IMR-90 (cell line): ENCODE data around the gene CYB5R2. TPM values are rescaled to one million over a fixed set of nuclear protein-coding genes. Genes with fewer than 3 reads are reported as not detected.

Experiments
- ATAC-seq: fragments of 200-7000 bp; cut with Tn5 transposase; 2 replicates; pipeline ENCODE4 v1.9.1; 2020; ENCODE audit warnings: low read depth, mild to moderate bottlenecking, moderate library complexity
- BruUV-seq: library from RNA; stranded (reverse); fragments of 400-500 nt; replicated peaks from 2 replicates; lab custom pipeline; 2021; lab: Mats Ljungman, UMichigan
- CTCF ChIA-PET: fragments of 300-600 bp; formaldehyde crosslinking; extraction: SDS; loops from one replicate; lab custom pipeline; 2021; ENCODE audit warnings: antibody characterized with exemption; lab: Yijun Ruan, JAX
- POLR2A ChIA-PET: fragments of 300-600 bp; sonication (Branson Sonifier 250); formaldehyde crosslinking; loops from one replicate; lab custom pipeline; 2022; ENCODE audit warnings: antibody characterized with exemption; ENCODE audit not compliant: unreplicated experiment; lab: Charles Lee
- DNase-seq: peaks from one replicate; pipeline ENCODE4 v3.0.0; 2013
- H2AFZ ChIP-seq: replicated peaks from 2 replicates; pipeline ENCODE3; 2013; ENCODE audit warnings: low read length, mild to moderate bottlenecking; ENCODE audit not compliant: poor library complexity
- H2AK5ac ChIP-seq: 2 replicates; pipeline ENCODE4 v1.6.1; 2013; ENCODE audit warnings: low read depth, low read length, inconsistent platforms
- H2AK9ac ChIP-seq: replicated peaks from 2 replicates; pipeline ENCODE3; 2013; ENCODE audit warnings: mild to moderate bottlenecking, low read depth, low read length, moderate library complexity; ENCODE audit not compliant: poor library complexity
- H2BK120ac ChIP-seq: 2 replicates; pipeline ENCODE4 v1.6.1; 2013; ENCODE audit warnings: low read depth, low read length, inconsistent platforms
- H2BK15ac ChIP-seq: 3 replicates; pipeline ENCODE4 v1.6.1; 2013; ENCODE audit warnings: low read depth, low read length, inconsistent platforms
- H2BK20ac ChIP-seq: 2 replicates; pipeline ENCODE4 v1.6.1; 2013; ENCODE audit warnings: low read depth, mild to moderate bottlenecking, inconsistent platforms, low read length, moderate library complexity
- H2BK5ac ChIP-seq: 2 replicates; pipeline ENCODE4 v1.6.1; 2013; ENCODE audit warnings: mild to moderate bottlenecking, low read depth, low read length, inconsistent platforms; ENCODE audit not compliant: poor library complexity, severe bottlenecking
- H3K14ac ChIP-seq: replicated peaks from 2 replicates; pipeline ENCODE4 v1.6.1; 2013; ENCODE audit warnings: low read depth, low read length, inconsistent platforms
- H3K18ac ChIP-seq: 2 replicates; pipeline ENCODE4 v1.6.1; 2013; ENCODE audit warnings: low read depth, low read length, control low read depth
- H3K23ac ChIP-seq: 2 replicates; pipeline ENCODE4 v1.6.1; 2013; ENCODE audit warnings: low read depth, low read length, inconsistent platforms
- H3K27ac ChIP-seq: 2 replicates; pipeline ENCODE4 v1.5.1; 2013; ENCODE audit warnings: mild to moderate bottlenecking, control low read depth, low read length; ENCODE audit not compliant: insufficient read depth
- H3K27me3 ChIP-seq: 2 replicates; pipeline ENCODE4 v1.6.1; 2013; ENCODE audit warnings: low read length; ENCODE audit not compliant: control insufficient read depth, insufficient read depth
- H3K36me3 ChIP-seq: 2 replicates; pipeline ENCODE4 v1.6.1; 2013; ENCODE audit warnings: low read length, mixed read lengths; ENCODE audit not compliant: control insufficient read depth, insufficient read depth
- H3K4ac ChIP-seq: 2 replicates; pipeline ENCODE4 v1.6.1; 2013; ENCODE audit warnings: low read depth, low read length, inconsistent platforms
- H3K4me1 ChIP-seq: 2 replicates; pipeline ENCODE4 v1.6.1; 2013; ENCODE audit warnings: low read length, mixed read lengths; ENCODE audit not compliant: control insufficient read depth, insufficient read depth
- H3K4me2 ChIP-seq: 2 replicates; pipeline ENCODE4 v1.6.1; 2013; ENCODE audit warnings: low read depth, mild to moderate bottlenecking, control low read depth, low read length, moderate library complexity
- H3K4me3 ChIP-seq: 2 replicates; pipeline ENCODE4 v1.5.1; 2013; ENCODE audit warnings: low read depth, mild to moderate bottlenecking, control low read depth, low read length, moderate library complexity; ENCODE audit not compliant: insufficient read depth
- H3K56ac ChIP-seq: 2 replicates; pipeline ENCODE4 v1.6.1; 2013; ENCODE audit warnings: low read length, inconsistent platforms; ENCODE audit not compliant: insufficient read depth; ENCODE audit errors: extremely low read depth
- H3K79me1 ChIP-seq, 2 experiments: 2 replicates each; pipeline ENCODE4 v1.6.1; 2013; ENCODE audit warnings: low read length in 2 of 2, inconsistent platforms in 1 of 2, low read depth in 1 of 2
- H3K9ac ChIP-seq: 2 replicates; pipeline ENCODE4 v1.6.1; 2013; ENCODE audit warnings: low read depth, low read length, control low read depth
- H3K9me1 ChIP-seq: 2 replicates; pipeline ENCODE4 v1.6.1; 2013; ENCODE audit warnings: low read length, inconsistent platforms; ENCODE audit not compliant: insufficient read depth
- H3K9me3 ChIP-seq: 2 replicates; pipeline ENCODE4 v1.6.1; 2013; ENCODE audit warnings: low read length; ENCODE audit not compliant: control insufficient read depth, insufficient read depth
- H4K20me1 ChIP-seq: 2 replicates; pipeline ENCODE4 v1.6.1; 2013; ENCODE audit warnings: low read length, inconsistent platforms; ENCODE audit not compliant: insufficient read depth
- H4K5ac ChIP-seq: 2 replicates; pipeline ENCODE4 v1.6.1; 2013; ENCODE audit warnings: mild to moderate bottlenecking, low read depth, low read length, control low read depth
- H4K8ac ChIP-seq, 2 experiments: 2 replicates each; pipeline ENCODE4 v1.6.1; 2013; ENCODE audit warnings: low read depth in 2 of 2, low read length in 2 of 2, control low read depth in 1 of 2, inconsistent platforms in 1 of 2
- H4K91ac ChIP-seq: 2 replicates; pipeline ENCODE4 v1.6.1; 2013; ENCODE audit warnings: low read depth, low read length, inconsistent platforms; ENCODE audit not compliant: insufficient read depth
- FOS ChIP-seq: fragments of 150-350 bp; IDR thresholded peaks from 2 replicates; pipeline ENCODE4 v1.6.1; 2016; ENCODE audit warnings: low read depth, low read length
- WGBS, 2 experiments: methylation state at CpG; one replicate each; pipeline versions ENCODE4 v1.1.5 to v1.1.7; 2013; ENCODE audit warnings: missing lambda C conversion rate in 2 of 2; ENCODE audit not compliant: insufficient read length in 1 of 2; ENCODE audit errors: extremely low coverage in 2 of 2; 5-methylcytosine and 5-hydroxymethylcytosine counted together
- dilution Hi-C: fragments of 300-500 bp; cut with HindIII; formaldehyde crosslinking; loops from one replicate; pipeline ENCODE4 v1.14.3; 2018; ENCODE audit warnings: low sequenced_read_pairs; ENCODE audit not compliant: unreplicated experiment
- in situ Hi-C: fragments of 300-500 bp; cut with MboI; formaldehyde crosslinking; loops from 3 replicates; pipeline ENCODE4 v1.14.3; 2019; ENCODE audit warnings: low sequenced_read_pairs, inconsistent platforms, mixed read lengths
- intact Hi-C: fragments of 100-400 bp; cut with micrococcal nuclease; formaldehyde crosslinking; loops from 2 replicates; pipeline ENCODE4 v1.10.0; 2022
- polyA plus RNA-seq, 3 experiments: library from polyadenylated mRNA; depleted of rRNA; stranded (reverse); fragments of >200 nt; gene quantifications; 2 replicates each; pipeline ENCODE4 v1.2.3, GENCODE V29; 2012; ENCODE audit warnings: low replicate concordance in 1 of 3
- total RNA-seq: library from RNA; depleted of rRNA; stranded (reverse); fragments of >200 nt; gene quantifications from 2 replicates; pipeline ENCODE4 v1.2.3, GENCODE V29; 2012

The CYB5R2 gene
- total and polyA plus RNA-seq, 2 of the 4 experiments (the other 2 are of a cell fraction): 4.5 to 4.7 TPM

DNA sequence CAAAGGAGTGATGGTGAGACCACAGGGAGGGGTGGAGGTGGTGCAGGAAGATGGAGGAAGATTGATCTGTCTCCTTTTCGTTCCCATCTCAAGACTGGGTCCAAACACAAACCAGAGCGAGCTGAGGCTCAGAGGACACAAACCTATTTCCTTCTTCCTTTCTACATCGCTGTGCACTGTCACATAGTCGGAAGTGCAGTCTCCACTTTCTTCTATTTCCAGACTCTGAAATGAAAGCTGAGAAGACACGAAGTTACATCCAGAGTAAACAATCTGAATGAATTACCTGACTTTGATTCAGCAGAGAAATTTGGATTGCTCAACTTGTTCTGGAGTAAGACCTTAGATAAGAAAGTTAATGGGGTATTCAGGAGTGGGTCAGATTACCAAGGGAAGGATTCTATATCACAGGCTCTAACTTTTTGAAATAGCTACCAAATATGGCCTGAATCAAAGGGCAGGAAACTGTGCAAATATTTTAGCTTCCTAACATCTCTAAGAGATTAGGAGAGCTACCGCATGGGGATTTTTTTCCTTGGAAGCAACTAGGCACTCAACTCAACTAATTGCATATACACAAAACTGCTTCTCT lies 18.6 kb upstream of the CYB5R2 start:
- no peak overlapping the region for H3K4me2 ChIP-seq
- H4K8ac ChIP-seq: 0 out of 4 replicates have a peak overlapping the region, but pooled peaks of 1 of the 2 experiments have one; percentile 23
- H4K20me1 ChIP-seq: no peaks in the 10 kb centered on the region
- H3K27ac ChIP-seq: no peak overlapping the region
- no peak overlapping the region for H3K56ac ChIP-seq
- H2AK5ac ChIP-seq: no peak overlapping the region
- H3K79me1 ChIP-seq: no peaks in the 10 kb centered on the region
- H3K9me1 ChIP-seq: no peaks in the 10 kb centered on the region
- intact Hi-C loops (loop anchor here (5.0 kb wide), 1 partner anchor 295 kb away; the partner anchor contains the start of gene EIF3F), dilution Hi-C loops (no loop called here), in situ Hi-C loops (loop anchor here (25.0 kb wide), 2 partner anchors 395 to 580 kb away; partner anchors contain the start of gene TUB)
- H2BK15ac ChIP-seq: no peak overlapping the region
- ATAC-seq (peak; percentile 50), DNase-seq (peak; percentile 13)
- no peak for TF ChIP-seq FOS
- H2AK9ac ChIP-seq: no peak overlapping the region
- no peak overlapping the region for H2AFZ ChIP-seq
- no CpG with 5 or more reads among the region's 6 CpGs for WGBS, 2 experiments
- peaks cover 10% of the 10 kb centered on the region for H3K27me3 ChIP-seq
- H2BK120ac ChIP-seq: no peak overlapping the region
- no peaks in the 10 kb centered on the region for H3K36me3 ChIP-seq
- peak overlapping the region; percentile 19; the same call in 1 of the 2 replicates for H4K91ac ChIP-seq
- no peak overlapping the region for H3K9ac ChIP-seq
- H3K23ac ChIP-seq: no peak overlapping the region
- H3K9me3 ChIP-seq: no peaks in the 10 kb centered on the region
- H3K4me1 ChIP-seq: 0 out of 2 replicates have a peak, but pooled peaks cover 2% of the 10 kb centered on the region
- no peak overlapping the region for H3K14ac ChIP-seq
- no peak overlapping the region for H3K4ac ChIP-seq
- H2BK5ac ChIP-seq: no peak overlapping the region
- no peak overlapping the region for H3K4me3 ChIP-seq
- ChIA-PET CTCF (interaction anchor here (0.6 to 1.4 kb wide), 3 partner anchors 9 to 647 kb away, joined by 3 to 6 read pairs (median 6); no protein-coding TSS in a partner anchor), POLR2A (no interaction called here)
- H3K18ac ChIP-seq: no peak overlapping the region
- H4K5ac ChIP-seq: no peak overlapping the region
- no peak overlapping the region for H2BK20ac ChIP-seq
- BruUV-seq: no TSS peak
